ENCODE data around the gene PTHLH.

GRCh38 chr12:27965966-27966365 lies 6.6 kb downstream of the PTHLH start:
- TF ChIP-seq CTCF (conservative IDR thresholded peaks at IDR 0.05) (no peak), EZH2 (IDR thresholded peaks at IDR 0.05; ENCODE audit: low read depth) (no peak)
